Glomerular visceral epithelial cell (primary cell): Measurements from ENCODE around the gene DNAJC4.
A peak's percentile ranks its signal among the peaks of the same experiment; 100 is the strongest.
"Not testable (repeated sequence)": the region's sequence is repeated elsewhere in the genome, so short reads cannot be mapped to it uniquely, and the experiment has no call there.

Experiments used
- DNase-seq: peaks from one replicate; pipeline ENCODE4 v3.0.0-alpha.2; 2016; ENCODE audit errors: extremely low spot score

The DNAJC4 gene

GRCh38 chr11:64244966-64245365 is 14.6 kb downstream of the DNAJC4 start:
- DNase-seq, result no peak

- peak; percentile 27 for DNase-seq
These were observed 15.1 kb downstream of the DNAJC4 start for GRCh38 chr11:64245401-64245796.

- DNase-seq, result peak; percentile 85
These were observed 15.7 kb downstream of the DNAJC4 start for GRCh38 chr11:64245797-64246620.

- DNase-seq, result not testable (repeated sequence)
These were observed 16.2 kb downstream of the DNAJC4 start for GRCh38 chr11:64246621-64246870.

- peak; percentile 82 for DNase-seq
These were observed 16.8 kb downstream of the DNAJC4 start, which contains the start of gene PPP1R14B for GRCh38 chr11:64246871-64247728. PPP1R14B (minus strand) TSS chr11:64246943; CDS start chr11:64246673, 270 bp downstream.

- no peak for DNase-seq
These were observed 17.6 kb downstream of the DNAJC4 start for GRCh38 chr11:64247729-64248531.

GRCh38 chr11:64248578-64248977 is 18.2 kb downstream of the DNAJC4 start:
- no peak for DNase-seq

GRCh38 chr11:64249038-64249437 is 18.7 kb downstream of the DNAJC4 start:
- no peak for DNase-seq

- no peak for DNase-seq
These were observed 19.4 kb downstream of the DNAJC4 start for GRCh38 chr11:64249563-64250414.

GRCh38 chr11:64250415-64251015 is 20.2 kb downstream of the DNAJC4 start:
- no peak for DNase-seq

GRCh38 chr11:64251016-64251752 is 20.8 kb downstream of the DNAJC4 start, which contains the start of gene PLCB3:
PLCB3 (plus strand) TSS chr11:64251530; CDS start chr11:64251650, 120 bp downstream.
- DNase-seq, result peak; percentile 68

- DNase-seq, result no peak
These were observed 21.3 kb downstream of the DNAJC4 start for GRCh38 chr11:64251753-64252002.

- DNase-seq, result peak; percentile 57
These were observed 21.9 kb downstream of the DNAJC4 start for GRCh38 chr11:64252003-64252872.

GRCh38 chr11:64253043-64253442 is 22.7 kb downstream of the DNAJC4 start:
- no peak for DNase-seq

- no peak for DNase-seq
These were observed 23.1 kb downstream of the DNAJC4 start for GRCh38 chr11:64253481-64253880.

GRCh38 chr11:64254326-64254725 is 24.0 kb downstream of the DNAJC4 start:
- no peak for DNase-seq

- no peak for DNase-seq
These were observed 25.1 kb downstream of the DNAJC4 start for GRCh38 chr11:64255135-64256128.

GRCh38 chr11:64256300-64256699 is 26.0 kb downstream of the DNAJC4 start:
- no peak for DNase-seq
